Measurements from ENCODE around the gene HK3. TPM values are rescaled to one million over a fixed set of nuclear protein-coding genes. Genes with fewer than 3 reads are reported as not detected.

Gene HK3
- total RNA-seq, 2 donors from 2014 or later = 0.50 to 4.7 TPM

DNA sequence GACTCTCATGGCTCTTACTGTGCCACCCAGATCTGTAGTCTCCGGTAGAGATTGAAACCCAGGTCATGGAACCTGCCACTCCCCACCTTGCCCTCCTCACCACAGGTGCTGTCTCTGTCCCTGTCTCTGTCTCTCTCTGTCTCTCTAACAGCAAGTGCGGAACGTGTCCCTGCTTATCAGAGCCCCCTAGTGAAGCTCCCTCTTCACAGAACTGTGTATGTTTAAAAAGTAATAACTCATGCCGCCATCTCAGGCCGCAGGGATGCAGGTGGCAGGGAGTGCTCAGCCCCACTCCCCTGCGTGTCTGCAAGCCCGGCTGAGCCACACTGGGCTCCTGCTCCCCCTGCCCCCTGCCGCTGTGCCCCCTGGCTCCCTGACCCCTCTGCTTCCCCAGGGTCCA lies 45.0 kb downstream of the HK3 start:
- H3K27me3 ChIP-seq (replicated peaks; ENCODE audit: insufficient read depth) = peaks cover 14% of the 10 kb centered on the region
- 53% methylated on average over 8 of the region's 8 CpGs for WGBS
- intact Hi-C loops (cut with DNase I) = no loop called here
- no peak overlapping the region for H3K27ac ChIP-seq
- TF ChIP-seq POLR2AphosphoS5 (IDR thresholded peaks at IDR 0.05) (no peak), POLR2A (IDR thresholded peaks at IDR 0.05) (no peak)
- TF ChIP-seq, protein P1, sequence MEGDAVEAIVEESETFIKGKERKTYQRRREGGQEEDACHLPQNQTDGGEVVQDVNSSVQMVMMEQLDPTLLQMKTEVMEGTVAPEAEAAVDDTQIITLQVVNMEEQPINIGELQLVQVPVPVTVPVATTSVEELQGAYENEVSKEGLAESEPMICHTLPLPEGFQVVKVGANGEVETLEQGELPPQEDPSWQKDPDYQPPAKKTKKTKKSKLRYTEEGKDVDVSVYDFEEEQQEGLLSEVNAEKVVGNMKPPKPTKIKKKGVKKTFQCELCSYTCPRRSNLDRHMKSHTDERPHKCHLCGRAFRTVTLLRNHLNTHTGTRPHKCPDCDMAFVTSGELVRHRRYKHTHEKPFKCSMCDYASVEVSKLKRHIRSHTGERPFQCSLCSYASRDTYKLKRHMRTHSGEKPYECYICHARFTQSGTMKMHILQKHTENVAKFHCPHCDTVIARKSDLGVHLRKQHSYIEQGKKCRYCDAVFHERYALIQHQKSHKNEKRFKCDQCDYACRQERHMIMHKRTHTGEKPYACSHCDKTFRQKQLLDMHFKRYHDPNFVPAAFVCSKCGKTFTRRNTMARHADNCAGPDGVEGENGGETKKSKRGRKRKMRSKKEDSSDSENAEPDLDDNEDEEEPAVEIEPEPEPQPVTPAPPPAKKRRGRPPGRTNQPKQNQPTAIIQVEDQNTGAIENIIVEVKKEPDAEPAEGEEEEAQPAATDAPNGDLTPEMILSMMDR (IDR thresholded peaks at IDR 0.05) = no peak
- no peak overlapping the region for H3K4me3 ChIP-seq
- DNase-seq (ENCODE audit: low spot score) = no peak
- H3K9me3 ChIP-seq = no peaks in the 10 kb centered on the region
- no peaks in the 10 kb centered on the region for H3K36me3 ChIP-seq
- H3K4me1 ChIP-seq (replicated peaks) = no peaks in the 10 kb centered on the region

GRCh38 chr5:176853151-176853778 lies 45.9 kb downstream of the HK3 start:
- Histone ChIP-seq H3K4me1 (replicated peaks) (no peaks in the 10 kb centered on the region), H3K9me3 (no peaks in the 10 kb centered on the region), H3K36me3 (no peaks in the 10 kb centered on the region), H3K4me3 (no peak overlapping the region), H3K27me3 (replicated peaks; ENCODE audit: insufficient read depth) (peaks cover 17% of the 10 kb centered on the region), H3K27ac (no peak overlapping the region)
- intact Hi-C loops (cut with DNase I) = no loop called here
- no peak for DNase-seq (ENCODE audit: low spot score)
- TF ChIP-seq, protein P1 (IDR thresholded peaks at IDR 0.05) = no peak
- TF ChIP-seq POLR2A (IDR thresholded peaks at IDR 0.05) (no peak), POLR2AphosphoS5 (IDR thresholded peaks at IDR 0.05) (no peak)
- 67% methylated on average over 19 of the region's 20 CpGs for WGBS

- intact Hi-C loops (cut with DNase I) = no loop called here
- Histone ChIP-seq H3K27me3 (replicated peaks; ENCODE audit: insufficient read depth) (peaks cover 17% of the 10 kb centered on the region), H3K4me1 (replicated peaks) (no peaks in the 10 kb centered on the region), H3K4me3 (no peak overlapping the region), H3K27ac (no peak overlapping the region), H3K36me3 (no peaks in the 10 kb centered on the region), H3K9me3 (no peaks in the 10 kb centered on the region)
- TF ChIP-seq POLR2AphosphoS5 (IDR thresholded peaks at IDR 0.05) (no peak), POLR2A (IDR thresholded peaks at IDR 0.05) (no peak)
- TF ChIP-seq, protein P1 (IDR thresholded peaks at IDR 0.05) = no peak
- no peak for DNase-seq (ENCODE audit: low spot score)
- WGBS = 52% methylated on average over 17 of the region's 17 CpGs
Observed at GRCh38 chr5:176851871-176852658, 47.1 kb downstream of the HK3 start.

DNA sequence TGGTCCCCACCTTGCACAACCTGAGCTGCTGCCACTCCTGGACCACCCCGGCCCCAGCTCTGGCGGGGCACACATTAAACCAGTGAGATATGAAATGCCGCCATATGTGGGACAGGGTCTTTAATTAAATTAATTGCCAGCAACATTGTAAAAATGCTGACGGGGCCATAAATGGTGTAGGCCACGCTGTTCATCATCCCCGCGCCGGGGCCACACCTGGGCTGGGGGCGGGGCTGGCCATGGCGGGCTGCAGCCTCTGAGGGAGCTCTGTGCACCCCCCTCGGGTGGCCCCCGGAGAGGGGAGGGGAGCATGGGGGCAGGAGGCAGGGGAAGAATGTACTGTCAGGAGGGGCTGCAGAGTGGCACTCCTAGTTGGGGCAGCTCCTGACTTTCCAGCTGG lies 47.8 kb downstream of the HK3 start:
- intact Hi-C loops (cut with DNase I) = no loop called here
- 28% methylated on average over 12 of the region's 12 CpGs for WGBS

More for the DNA sequence above, 47.8 kb downstream of the HK3 start:
- H3K4me1 ChIP-seq (replicated peaks) = no peaks in the 10 kb centered on the region
- no peak for DNase-seq (ENCODE audit: low spot score)
- no peak overlapping the region for H3K4me3 ChIP-seq
- H3K27ac ChIP-seq = no peak overlapping the region
- peaks cover 17% of the 10 kb centered on the region for H3K27me3 ChIP-seq (replicated peaks; ENCODE audit: insufficient read depth)
- H3K9me3 ChIP-seq = no peaks in the 10 kb centered on the region
- TF ChIP-seq POLR2A (IDR thresholded peaks at IDR 0.05) (no peak), POLR2AphosphoS5 (IDR thresholded peaks at IDR 0.05) (no peak)
- TF ChIP-seq, protein P1 (IDR thresholded peaks at IDR 0.05) = no peak
- H3K36me3 ChIP-seq = no peaks in the 10 kb centered on the region

Measured in prostate gland (tissue), 2 donors.